Activated CD8-positive, alpha-beta memory T cell treated with anti-CD3 and anti-CD28 coated beads, Interleukin-2, amount 50 U/mL, for 4 hours (primary cell): ENCODE results near the gene VAMP1.
"Not testable (repeated sequence)": the region's sequence is repeated elsewhere in the genome, so short reads cannot be mapped to it uniquely, and the experiment has no call there.

ENCODE experiments used
- DNase-seq: peaks from one replicate; pipeline ENCODE4 v3.0.0-alpha.2; 2020

The VAMP1 gene

DNA sequence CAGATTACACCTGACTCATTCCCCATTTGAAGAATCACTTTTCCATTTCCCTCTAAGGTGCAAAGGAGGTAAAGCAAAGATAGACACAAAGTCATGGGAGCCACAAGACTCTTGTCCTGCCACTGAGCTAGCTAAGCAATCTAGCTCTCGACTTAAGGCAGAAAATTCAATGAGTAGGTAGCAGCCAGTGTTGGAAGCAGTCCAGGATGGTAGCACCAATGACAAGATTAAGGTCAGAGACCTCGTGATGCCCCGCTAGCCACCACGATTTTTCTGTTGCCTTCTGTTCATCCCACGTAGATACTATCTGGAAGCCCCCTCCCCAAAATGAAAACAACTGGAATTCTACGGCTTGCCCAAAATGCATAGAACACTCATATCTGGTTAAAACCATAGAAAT, 1.4 kb downstream of the VAMP1 start:
- DNase-seq = no peak

DNA sequence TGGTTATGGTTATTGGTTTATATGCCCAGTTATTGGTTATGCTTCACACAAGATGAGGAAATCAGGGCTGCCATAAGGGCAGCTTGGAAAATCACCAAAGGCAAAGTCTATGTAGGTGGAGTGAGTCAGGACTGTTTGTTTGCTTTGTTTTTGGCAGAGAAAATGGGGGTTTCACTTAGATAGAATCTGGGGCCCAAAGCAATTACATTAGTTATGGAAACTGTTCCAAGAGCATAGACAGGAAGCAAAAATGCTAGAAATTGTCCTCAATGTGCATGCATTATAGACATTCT, 2.2 kb downstream of the VAMP1 start:
- no peak for DNase-seq

DNA sequence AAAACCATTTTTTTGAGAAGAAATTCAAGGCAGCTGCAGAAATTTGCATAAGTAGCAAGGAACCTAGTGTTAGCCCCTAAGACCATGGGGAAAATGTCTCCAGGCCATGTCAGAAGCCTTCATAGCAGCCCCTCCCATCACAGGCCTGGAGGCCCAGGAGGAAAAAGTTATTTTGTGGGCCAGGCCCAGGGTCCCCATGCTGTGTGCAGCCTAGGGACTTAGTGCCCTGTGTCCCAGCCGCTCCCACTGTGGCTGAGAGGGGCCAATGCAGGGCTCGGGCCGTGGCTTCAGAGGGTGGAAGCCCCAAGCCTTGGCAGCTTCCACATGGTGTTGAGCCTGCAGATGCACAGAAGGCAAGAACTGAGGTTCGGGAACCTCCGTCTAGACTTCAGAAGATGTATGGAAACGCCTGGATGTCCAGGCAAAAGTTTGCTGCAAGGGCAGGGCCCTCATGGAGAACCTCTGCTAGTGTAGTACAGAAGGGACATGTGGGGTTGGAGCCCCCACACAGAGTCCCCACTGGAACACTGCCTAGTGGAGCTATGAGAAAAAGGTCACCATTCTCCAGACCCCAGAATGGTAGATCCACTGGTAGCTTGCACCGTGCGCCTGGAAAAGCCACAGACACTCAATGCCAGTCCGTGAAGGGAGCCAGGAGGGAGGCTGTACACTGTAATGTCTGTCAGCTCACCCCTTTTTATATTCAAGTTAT, 2.8 kb downstream of the VAMP1 start:
- DNase-seq = not testable (repeated sequence)

DNA sequence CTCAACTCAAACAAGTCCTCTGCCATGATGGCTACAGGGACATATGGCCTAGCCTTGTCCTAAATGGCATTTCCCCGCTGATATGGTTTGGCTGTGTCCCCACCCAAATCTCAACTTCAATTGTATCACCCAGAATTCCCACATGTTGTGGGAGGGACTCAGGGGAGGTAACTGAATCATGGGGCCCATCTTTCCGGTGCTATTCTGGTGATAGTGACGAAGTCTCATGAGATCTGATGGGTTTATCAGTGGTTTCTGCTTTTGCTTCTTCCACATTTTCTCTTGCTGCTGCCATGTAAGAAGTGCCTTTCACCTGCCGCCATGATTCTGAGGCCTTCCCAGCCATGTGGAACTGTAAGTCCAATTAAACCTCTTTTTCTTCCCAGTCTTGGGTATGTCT, 3.7 kb downstream of the VAMP1 start:
- not testable (repeated sequence) for DNase-seq

DNA sequence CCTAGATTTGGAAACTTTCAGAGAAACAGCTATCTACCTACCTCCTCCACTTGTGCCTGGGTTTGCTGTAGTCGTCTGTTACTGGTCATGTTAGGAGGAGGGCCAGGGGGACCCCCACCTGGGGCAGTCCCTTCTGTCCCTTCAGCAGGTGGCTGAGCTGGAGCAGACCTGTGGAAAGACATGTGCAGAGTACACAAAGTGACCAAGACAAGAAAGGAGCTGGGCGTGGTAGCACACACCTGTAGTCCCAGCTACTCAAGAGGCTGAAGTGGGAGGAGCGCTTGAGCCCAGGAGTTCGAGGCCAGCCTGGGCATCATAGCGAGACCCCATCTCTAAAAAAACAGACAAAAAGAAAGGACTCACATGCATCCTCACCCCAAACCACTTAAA, 4.3 kb downstream of the VAMP1 start:
- no peak for DNase-seq

DNA sequence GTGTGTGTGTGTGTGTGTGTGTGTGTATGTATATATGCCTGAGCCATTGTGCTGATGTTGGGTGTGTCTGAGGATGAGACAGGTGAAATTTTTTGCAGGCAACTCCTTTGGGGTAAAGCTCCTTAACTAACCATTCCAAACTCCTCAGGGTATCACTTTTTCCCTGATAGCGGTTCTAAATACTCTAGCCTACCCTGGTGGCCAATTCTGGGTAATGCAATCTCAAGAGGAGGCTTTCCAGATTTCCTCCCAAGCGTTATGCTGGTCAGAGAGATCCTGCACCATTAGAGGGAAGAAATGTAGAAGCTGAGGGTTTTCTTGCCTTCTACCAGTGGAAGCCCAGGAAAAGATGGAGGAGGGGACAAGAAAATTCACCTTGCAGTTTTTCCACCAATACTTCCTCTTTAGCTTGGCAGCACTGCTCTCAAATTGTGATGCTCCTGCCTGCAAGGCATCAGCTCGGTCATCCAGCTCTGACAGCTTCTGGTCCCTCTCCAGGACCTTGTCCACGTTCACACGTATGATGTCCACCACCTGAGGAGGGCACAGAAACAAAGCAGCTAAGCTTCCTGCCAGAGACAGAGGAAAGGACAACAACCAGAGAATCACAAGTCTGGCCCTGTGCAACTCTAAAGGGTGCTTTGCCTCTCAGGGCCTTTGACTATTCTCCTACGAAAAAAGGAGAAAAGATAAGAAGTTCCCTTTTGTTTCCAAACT, 4.9 kb downstream of the VAMP1 start:
- no peak for DNase-seq

DNA sequence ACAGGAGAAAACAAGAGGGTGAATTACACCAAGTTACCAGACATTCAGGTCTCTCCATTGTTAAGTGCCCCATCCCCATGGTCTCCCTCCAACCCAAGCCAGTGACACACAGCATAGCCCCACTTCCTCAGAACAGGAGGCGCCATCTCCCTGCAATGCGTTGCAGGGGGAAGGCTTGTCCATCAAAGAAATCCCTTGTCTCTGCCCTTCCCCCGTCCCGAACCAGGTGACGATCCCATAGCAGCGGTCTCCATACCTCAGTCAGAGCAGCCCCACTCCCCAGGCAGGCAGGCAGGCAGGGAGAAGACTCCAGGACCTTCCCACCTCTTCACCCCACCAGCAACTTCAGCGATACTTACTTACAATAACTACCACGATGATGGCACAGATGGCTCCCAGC, 5.9 kb downstream of the VAMP1 start:
- DNase-seq = no peak

DNA sequence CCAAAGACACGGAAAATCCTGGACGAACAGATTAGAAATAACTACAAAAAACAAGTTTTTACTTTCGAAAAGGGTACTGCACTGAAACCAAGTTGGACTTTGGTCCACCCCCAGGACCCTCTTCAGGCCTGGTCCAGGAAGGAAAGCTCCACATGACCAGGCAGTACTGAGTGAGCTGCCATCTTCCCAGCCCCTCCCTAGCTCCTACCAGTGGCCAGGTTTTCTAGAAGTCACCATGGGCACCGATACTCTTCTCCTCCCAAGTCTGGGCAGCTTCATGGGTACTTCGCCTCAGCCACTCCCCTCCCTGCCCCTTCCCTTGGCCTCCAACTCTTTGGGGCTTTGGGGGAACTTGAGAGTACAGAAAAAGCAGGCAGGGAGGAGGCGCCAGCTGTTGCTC, 6.6 kb downstream of the VAMP1 start:
- DNase-seq = no peak

DNA sequence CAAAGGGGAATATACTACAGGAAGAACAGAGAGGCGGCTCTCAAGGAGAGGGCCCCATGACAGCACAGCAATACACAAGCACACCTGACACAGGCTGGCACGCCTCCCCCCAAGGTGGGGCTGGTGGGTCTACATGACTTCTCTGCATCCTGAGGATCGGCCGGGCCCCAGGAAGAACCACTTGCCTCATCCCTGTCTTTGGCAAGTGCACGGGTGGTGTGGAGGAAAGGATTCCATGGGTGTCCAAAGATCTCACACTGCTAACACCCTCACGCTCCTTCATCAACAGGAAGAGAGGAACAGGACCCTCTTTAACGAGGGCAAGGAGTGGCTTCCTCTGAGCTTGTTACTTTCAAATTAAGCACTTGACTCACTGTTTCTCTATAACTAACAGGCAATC, 7.3 kb downstream of the VAMP1 start:
- DNase-seq = no peak

DNA sequence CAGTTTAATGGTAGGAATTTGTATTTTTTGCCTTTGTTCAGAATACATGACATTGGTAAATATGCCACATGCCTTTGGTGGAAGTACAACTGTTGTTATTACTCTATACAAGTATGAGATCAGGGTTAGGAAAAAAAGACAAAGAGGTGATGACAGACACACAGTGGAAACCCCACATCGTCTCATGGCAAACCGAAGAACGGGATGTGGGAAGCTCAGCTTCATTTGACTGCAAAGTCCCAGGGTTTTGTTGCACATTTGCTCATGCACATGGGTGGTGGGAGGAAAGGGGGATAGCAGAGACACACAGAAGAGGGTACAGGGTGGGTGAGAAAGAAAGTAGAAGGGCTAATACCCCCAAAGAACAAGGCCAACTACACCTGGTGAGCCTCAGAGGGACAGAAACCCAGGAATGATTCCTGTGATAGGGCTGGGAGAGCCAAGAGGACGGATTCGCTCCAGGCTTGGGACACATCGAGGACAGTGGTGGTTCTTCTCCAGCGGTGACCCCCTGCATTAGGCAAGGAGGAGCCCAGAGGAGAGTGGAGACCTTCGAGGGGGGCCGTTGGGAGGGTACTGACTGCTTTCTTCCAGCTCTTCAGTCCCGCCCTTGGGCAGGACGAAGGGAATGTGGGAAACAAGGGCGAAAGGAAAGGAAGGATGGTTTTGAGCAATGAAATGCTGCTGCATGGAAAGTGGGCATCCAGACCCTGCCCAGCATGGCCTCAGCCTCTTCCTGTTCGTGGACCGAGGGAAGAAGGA, 8.1 kb downstream of the VAMP1 start:
- no peak for DNase-seq

DNA sequence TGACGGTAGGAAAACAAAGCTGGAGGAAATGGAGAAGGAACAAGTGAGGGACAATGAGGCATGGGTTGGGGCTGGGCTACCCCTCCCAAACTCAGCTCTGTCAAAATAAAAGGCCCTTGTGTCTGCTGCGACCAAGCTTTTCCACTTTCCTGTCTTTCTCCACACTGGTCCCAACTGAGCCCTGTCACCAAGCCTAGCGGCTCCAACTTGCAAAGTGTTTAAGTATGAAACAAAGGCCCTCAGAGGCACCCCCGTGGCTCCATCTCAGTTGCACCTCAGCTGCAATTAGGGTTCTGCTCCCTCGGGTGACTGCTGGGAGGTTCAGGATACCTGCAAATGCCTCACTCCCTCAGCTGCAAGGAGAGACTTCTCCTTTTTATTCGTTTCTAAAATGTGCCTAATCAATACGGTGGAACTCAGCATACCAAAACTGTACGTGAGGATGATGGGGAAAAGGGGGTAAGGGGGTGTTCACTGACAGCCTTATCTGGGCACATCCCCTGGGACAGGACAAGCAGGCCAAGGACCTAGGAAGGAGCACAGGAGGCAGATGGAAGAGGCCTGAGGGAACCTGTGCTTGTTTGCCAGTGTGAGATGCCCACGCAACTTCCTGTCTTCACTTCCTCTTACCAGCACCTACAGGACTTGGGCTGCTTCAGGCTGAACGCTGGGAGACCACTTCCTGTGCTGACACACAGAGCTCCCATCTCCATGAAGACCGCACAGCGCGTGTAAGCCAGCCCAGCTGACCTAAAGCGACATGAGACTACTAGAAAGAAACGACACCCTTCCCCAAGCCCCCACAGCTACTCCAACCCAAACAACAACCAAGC, 8.9 kb downstream of the VAMP1 start:
- peak; percentile 73 for DNase-seq

DNA sequence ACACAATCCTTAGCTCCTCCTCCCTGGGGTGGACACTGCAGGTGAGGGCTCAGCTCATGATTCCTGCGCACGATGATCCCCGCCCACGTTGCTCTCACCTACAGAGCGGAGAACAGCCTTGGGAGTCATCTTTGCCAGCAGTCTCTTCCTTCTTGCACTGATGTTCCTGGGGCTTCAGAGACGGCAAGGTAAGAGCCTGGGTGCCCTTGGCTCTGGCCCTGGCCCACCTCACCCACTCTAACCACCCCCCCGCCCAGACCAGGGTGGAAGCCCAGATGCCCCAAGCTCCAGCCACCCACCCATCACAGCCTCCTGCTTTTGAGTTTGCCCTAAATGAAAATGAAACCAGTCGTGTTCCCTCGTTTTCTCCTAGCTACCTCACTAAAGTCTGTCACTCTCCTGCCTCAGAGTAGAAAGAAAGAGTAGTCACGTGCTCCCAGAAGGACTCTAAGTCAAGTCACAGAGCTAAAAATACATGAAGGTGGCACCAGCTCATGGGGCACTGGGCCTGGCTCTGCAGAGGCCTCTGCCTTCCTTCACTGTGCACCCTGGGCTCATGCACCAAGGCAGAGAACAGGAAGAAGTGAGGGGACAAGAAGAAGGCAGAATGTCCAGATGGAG, 9.6 kb downstream of the VAMP1 start:
- no peak for DNase-seq

DNA sequence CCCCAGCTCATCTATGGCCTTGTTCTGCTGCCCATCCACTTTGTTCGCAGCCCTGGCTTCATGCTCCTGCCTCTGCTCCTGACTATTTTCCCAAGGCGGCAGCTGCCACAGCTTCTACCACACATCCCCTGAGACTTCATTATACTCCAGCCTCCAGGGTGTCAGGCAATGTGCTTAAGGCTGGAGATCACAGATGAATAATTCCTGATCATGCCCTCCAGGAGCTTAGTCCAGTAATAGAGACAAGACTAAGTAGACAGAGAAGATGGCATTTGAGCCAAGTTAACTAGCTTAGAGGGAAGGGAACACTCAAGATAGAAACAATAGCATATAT, 11.5 kb downstream of the VAMP1 start:
- DNase-seq = no peak

DNA sequence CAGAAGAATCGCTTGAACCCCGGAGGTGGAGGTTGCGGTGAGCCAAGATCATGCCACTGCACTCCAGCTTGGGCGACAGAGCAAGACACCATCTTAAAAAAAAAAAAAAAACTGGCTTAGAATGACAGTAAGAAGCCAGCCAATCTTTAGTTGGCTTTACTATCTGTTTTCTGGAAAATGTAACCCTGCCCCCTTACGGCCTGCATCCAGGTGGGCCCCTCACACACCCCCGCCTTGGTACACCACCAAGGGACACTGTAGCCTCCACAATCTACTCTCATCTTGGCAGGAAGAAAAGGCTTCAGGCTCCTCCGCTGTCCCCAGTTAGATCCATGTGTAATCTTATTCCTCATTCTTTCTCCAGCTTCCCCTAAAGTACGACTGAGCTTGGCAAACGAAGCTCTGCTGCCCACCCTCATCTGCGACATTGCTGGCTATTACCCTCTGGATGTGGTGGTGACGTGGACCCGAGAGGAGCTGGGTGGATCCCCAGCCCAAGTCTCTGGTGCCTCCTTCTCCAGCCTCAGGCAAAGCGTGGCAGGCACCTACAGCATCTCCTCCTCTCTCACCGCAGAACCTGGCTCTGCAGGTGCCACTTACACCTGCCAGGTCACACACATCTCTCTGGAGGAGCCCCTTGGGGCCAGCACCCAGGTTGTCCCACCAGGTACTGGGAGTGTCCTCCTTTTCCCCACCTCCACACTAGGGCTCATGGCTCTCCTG, 12.0 kb downstream of the VAMP1 start:
- DNase-seq = no peak

DNA sequence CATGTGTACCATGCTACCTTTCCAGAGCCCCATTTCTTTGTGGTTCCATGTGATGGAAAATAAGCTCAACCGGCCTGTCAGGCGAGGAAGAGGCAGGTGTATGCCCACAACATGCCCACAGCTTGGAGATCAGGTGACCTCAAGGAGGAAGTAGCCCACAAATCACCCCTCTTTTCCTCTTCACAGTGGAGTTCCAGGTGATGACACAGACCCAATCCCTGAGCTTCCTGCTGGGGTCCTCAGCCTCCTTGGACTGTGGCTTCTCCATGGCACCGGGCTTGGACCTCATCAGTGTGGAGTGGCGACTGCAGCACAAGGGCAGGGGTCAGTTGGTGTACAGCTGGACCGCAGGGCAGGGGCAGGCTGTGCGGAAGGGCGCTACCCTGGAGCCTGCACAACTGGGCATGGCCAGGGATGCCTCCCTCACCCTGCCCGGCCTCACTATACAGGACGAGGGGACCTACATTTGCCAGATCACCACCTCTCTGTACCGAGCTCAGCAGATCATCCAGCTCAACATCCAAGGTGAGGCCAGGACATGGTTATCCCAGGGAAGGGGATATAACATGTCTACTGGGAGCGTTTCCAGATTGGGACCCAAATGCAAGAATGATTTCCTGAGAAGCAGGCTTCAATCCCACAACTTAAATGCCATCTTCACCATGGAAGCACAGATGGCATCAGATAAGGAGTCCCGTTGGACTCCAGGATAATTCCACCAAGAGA, 13.1 kb downstream of the VAMP1 start:
- no peak for DNase-seq

DNA sequence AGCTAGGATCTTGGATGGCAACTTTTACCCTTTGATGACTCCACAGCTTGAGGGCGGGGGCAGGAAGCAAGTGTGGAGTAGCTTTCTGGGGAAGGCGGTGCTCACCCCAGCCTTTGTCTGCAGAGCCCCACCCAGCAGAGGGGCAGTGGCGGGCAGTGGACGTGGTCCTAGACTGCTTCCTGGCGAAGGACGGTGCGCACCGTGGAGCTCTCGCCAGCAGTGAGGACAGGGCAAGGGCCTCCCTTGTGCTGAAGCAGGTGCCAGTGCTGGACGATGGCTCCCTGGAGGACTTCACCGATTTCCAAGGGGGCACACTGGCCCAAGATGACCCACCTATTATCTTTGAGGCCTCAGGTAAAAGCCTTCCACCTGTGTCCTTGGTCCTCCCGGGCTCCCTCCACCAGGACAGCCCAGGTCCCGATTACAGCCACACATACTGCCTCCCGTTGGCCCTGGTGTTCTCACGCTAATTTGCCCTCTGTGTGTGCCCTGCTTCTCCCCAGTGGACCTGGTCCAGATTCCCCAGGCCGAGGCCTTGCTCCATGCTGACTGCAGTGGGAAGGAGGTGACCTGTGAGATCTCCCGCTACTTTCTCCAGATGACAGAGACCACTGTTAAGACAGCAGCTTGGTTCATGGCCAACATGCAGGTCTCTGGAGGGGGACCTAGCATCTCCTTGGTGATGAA, 17.4 kb downstream of the VAMP1 start:
- DNase-seq = no peak

DNA sequence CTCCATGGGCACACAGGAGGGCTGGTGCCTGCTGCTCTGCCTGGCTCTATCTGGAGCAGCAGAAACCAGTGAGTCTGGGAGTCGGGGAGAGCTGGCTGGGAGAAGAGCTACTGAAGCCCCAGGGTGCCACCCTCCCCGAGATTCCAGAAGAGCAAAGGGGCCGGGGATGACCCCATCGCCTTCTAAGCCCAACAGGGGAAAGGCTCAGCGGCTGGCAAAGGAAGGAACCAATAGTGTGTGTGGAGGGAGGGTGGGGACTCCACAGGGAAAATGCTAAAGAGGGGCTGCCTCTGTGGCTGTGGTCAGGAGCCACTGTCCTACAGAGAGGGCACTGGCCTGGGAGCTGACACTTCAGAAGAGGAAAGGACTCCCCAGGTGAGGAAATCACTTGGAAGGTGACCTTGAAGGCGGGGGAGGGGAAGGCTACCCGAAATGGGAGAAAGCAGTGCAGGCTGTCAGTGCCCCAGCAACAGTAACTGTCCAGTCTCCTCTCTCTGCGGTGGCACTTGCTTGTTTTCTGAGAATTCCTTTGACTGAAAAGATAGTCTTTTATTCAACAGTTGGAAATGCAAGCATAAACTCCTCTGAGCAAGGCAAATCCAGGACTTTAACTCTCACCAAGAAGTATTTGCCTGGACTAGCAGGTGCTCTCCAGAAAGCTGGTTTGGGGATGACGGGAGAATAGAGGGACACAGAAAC, 18.1 kb downstream of the VAMP1 start:
- DNase-seq = no peak

DNA sequence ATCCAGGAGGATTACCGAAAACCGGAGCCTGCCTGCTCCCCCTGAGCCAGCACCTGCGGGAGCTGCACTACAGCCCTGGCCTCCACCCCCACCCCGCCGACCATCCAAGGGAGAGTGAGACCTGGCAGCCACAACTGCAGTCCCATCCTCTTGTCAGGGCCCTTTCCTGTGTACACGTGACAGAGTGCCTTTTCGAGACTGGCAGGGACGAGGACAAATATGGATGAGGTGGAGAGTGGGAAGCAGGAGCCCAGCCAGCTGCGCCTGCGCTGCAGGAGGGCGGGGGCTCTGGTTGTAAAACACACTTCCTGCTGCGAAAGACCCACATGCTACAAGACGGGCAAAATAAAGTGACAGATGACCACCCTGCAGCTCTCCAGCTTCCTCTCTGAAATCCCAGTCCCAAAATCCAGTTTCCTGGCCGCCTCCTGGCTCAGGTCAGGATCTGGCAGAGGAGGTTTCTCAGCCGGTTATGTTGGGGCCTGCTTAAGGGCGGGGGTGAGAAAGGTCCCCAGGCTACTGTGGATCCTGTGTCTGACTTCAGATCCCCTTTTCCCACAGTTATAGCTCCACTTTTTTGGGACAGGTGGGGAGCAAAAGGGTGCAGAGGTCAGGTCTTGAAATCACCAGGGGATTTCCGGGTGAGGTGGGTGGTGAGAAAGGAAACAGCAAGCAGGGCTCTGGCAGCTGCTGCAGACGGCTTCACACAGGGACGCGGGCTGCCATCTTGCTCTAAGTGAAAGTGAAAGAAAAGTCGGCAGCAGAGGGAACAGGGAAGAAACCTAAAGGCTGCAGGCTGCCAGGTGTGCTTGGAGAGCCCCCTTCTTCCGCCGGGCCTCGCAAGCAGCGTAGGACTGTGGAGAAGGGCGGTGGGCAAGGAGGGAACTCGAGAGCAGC, 18.9 kb downstream of the VAMP1 start, which contains the start of gene TAPBPL:
TSS of gene TAPBPL (plus strand) at position 695 of the 897 bp plus-strand sequence. CDS start 207 bp downstream, outside the sequence.
- peak; percentile 75 for DNase-seq

DNA sequence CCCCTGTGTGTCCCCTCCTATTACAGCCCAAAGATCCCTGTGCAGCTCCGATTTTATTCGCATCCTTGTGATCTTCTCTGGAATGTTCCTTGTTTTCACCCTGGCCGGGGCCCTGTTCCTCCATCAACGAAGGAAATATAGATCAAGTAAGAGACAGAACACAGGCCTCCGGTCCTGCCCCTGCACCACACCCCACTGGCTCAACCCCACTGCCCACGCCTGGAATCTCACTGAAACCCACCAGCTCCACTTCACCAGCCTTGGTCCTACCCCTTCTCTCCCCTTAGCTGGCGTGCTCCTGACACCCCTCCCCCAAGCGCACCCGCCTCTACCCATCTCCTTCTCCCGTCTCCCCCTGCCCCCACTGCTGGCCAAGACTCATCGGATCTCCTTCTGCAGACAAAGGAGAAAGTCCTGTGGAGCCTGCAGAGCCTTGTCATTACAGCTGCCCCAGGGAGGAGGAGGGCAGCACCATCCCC, 19.6 kb downstream of the VAMP1 start:
- DNase-seq = no peak
